ENCODE data around the gene SLC8B1. TPM values are rescaled to one million over a fixed set of nuclear protein-coding genes. Genes with fewer than 3 reads are reported as not detected.

SLC8B1 gene
- polyA plus RNA-seq, 2 of the 4 experiments (the other 2 are of a cell fraction), result 11.0 to 11.3 TPM

Small RNA genes lying within 50 kb of the gene (small RNA-seq; reads per million reads assigned to genes)
- 0 reads per million in 6 experiments for gene MIR6762

Other genes starting within 250 kb of the SLC8B1 start
- 0.34 and 0.36 TPM in 2 replicates for gene RASAL1, start 199.3 kb downstream of the SLC8B1 start, polyA plus RNA-seq (2011; rRNA removed)
- gene RASAL1, start 199.3 kb downstream of the SLC8B1 start, polyA plus RNA-seq (2017; fragmentation: RNase III; extraction: RNeasy Plus Mini Kit Qiagen cat#74134 plus additional on column Dnase treatment), result 0.18 to 0.30 TPM (median 0.30 TPM) in 3 replicates
- gene CFAP73, start 185.4 kb downstream of the SLC8B1 start, polyA plus RNA-seq (2011; rRNA removed), result not detected in 2 replicates
- 0.05 TPM in 1 of 3 replicates, not detected in the others for gene CFAP73, start 185.4 kb downstream of the SLC8B1 start, polyA plus RNA-seq (2017; fragmentation: RNase III; extraction: RNeasy Plus Mini Kit Qiagen cat#74134 plus additional on column Dnase treatment)
- gene DDX54, start 149.6 kb downstream of the SLC8B1 start, polyA plus RNA-seq (2011; rRNA removed), result 60.6 and 62.4 TPM in 2 replicates
- 55.9 to 64.5 TPM (median 62.2 TPM) in 3 replicates for gene DDX54, start 149.6 kb downstream of the SLC8B1 start, polyA plus RNA-seq (2017; fragmentation: RNase III; extraction: RNeasy Plus Mini Kit Qiagen cat#74134 plus additional on column Dnase treatment)
- 16.7 and 18.6 TPM in 2 replicates for gene RITA1, start 149.4 kb downstream of the SLC8B1 start, polyA plus RNA-seq (2011; rRNA removed)
- gene RITA1, start 149.4 kb downstream of the SLC8B1 start, polyA plus RNA-seq (2017; fragmentation: RNase III; extraction: RNeasy Plus Mini Kit Qiagen cat#74134 plus additional on column Dnase treatment), result 19.6 to 20.5 TPM (median 19.8 TPM) in 3 replicates
- 24.1 and 28.7 TPM in 2 replicates for gene TPCN1, start 113.6 kb downstream of the SLC8B1 start, polyA plus RNA-seq (2011; rRNA removed)
- 20.5 to 21.9 TPM (median 21.0 TPM) in 3 replicates for gene TPCN1, start 113.6 kb downstream of the SLC8B1 start, polyA plus RNA-seq (2017; fragmentation: RNase III; extraction: RNeasy Plus Mini Kit Qiagen cat#74134 plus additional on column Dnase treatment)
- gene PLBD2, start 23.5 kb upstream of the SLC8B1 start, polyA plus RNA-seq (2011; rRNA removed), result 13.2 and 22.3 TPM in 2 replicates
- gene PLBD2, start 23.5 kb upstream of the SLC8B1 start, polyA plus RNA-seq (2017; fragmentation: RNase III; extraction: RNeasy Plus Mini Kit Qiagen cat#74134 plus additional on column Dnase treatment), result 21.9 to 25.9 TPM (median 25.8 TPM) in 3 replicates
- gene SDS, start 68.8 kb upstream of the SLC8B1 start, polyA plus RNA-seq (2011; rRNA removed), result 3.7 and 3.9 TPM in 2 replicates
- gene SDS, start 68.8 kb upstream of the SLC8B1 start, polyA plus RNA-seq (2017; fragmentation: RNase III; extraction: RNeasy Plus Mini Kit Qiagen cat#74134 plus additional on column Dnase treatment), result 5.4 to 7.3 TPM (median 6.5 TPM) in 3 replicates
- gene SDSL, start 87.3 kb upstream of the SLC8B1 start, polyA plus RNA-seq (2011; rRNA removed), result 21.0 and 22.0 TPM in 2 replicates
- gene SDSL, start 87.3 kb upstream of the SLC8B1 start, polyA plus RNA-seq (2017; fragmentation: RNase III; extraction: RNeasy Plus Mini Kit Qiagen cat#74134 plus additional on column Dnase treatment), result 26.3 to 28.0 TPM (median 26.7 TPM) in 3 replicates
- not detected in 2 replicates for gene LHX5, start 136.8 kb upstream of the SLC8B1 start, polyA plus RNA-seq (2011; rRNA removed)
- gene LHX5, start 136.8 kb upstream of the SLC8B1 start, polyA plus RNA-seq (2017; fragmentation: RNase III; extraction: RNeasy Plus Mini Kit Qiagen cat#74134 plus additional on column Dnase treatment), result not detected in 3 replicates